Hepatocyte (in vitro differentiated cells): Measurements from ENCODE around the gene IQGAP2. TPM values are rescaled to one million over a fixed set of nuclear protein-coding genes. Genes with fewer than 3 reads are reported as not detected.
A peak's percentile ranks its signal among the peaks of the same experiment; 100 is the strongest.

Experiments
- DNase-seq: peaks from one replicate; pipeline ENCODE4 v3.0.0-alpha.2; 2016; ENCODE audit warnings: low spot score
- H2AFZ ChIP-seq: fragments of 200-600 bp; sonication (generic); 2 replicates; pipeline ENCODE4 v1.6.0; 2016; ENCODE audit warnings: antibody characterized with exemption, mild to moderate bottlenecking
- H3K27ac ChIP-seq: fragments of 200-600 bp; sonication (generic); 2 replicates; pipeline ENCODE4 v1.5.1; 2016; ENCODE audit warnings: mild to moderate bottlenecking
- H3K27me3 ChIP-seq: fragments of 200-600 bp; sonication (generic); 2 replicates; pipeline ENCODE4 v1.6.1; 2016
- H3K36me3 ChIP-seq: fragments of 200-600 bp; sonication (generic); replicated peaks from 2 replicates; pipeline ENCODE4 v1.5.1; 2016; ENCODE audit warnings: low read depth; ENCODE audit not compliant: insufficient read depth
- H3K4me1 ChIP-seq: fragments of 200-600 bp; sonication (generic); 2 replicates; pipeline ENCODE4 v1.5.1; 2016; ENCODE audit warnings: mild to moderate bottlenecking, moderate library complexity; ENCODE audit not compliant: insufficient read depth
- H3K4me2 ChIP-seq: fragments of 200-600 bp; sonication (generic); 2 replicates; pipeline ENCODE4 v1.6.0; 2016
- H3K4me3 ChIP-seq: fragments of 200-600 bp; sonication (generic); 2 replicates; pipeline ENCODE4 v1.5.1; 2016; ENCODE audit warnings: mild to moderate bottlenecking
- H3K79me2 ChIP-seq: fragments of 200-600 bp; sonication (generic); 2 replicates; pipeline ENCODE4 v1.6.0; 2017; ENCODE audit warnings: mild to moderate bottlenecking
- H3K9me2 ChIP-seq: fragments of 200-600 bp; sonication (generic); replicated peaks from 2 replicates; pipeline ENCODE4 v1.6.0; 2017; ENCODE audit warnings: mild to moderate bottlenecking; ENCODE audit not compliant: insufficient read depth
- H3K9me3 ChIP-seq: fragments of 200-600 bp; sonication (generic); 2 replicates; pipeline ENCODE4 v1.5.1; 2016; ENCODE audit warnings: low read depth, mild to moderate bottlenecking
- H4K20me1 ChIP-seq: fragments of 200-600 bp; sonication (generic); 2 replicates; pipeline ENCODE4 v1.6.0; 2016; ENCODE audit warnings: mild to moderate bottlenecking; ENCODE audit not compliant: insufficient read depth, poor library complexity, severe bottlenecking
- EZH2 ChIP-seq: fragments of 200-600 bp; sonication (generic); IDR thresholded peaks from 2 replicates; pipeline ENCODE4 v1.6.1; 2016; ENCODE audit warnings: antibody characterized with exemption, mild to moderate bottlenecking, borderline replicate concordance
- EZH2phosphoT487 ChIP-seq: fragments of 200-600 bp; sonication (generic); IDR thresholded peaks from one replicate; pipeline ENCODE4 v1.6.1; 2018; ENCODE audit warnings: antibody characterized with exemption, mild to moderate bottlenecking, low read depth, moderate library complexity; ENCODE audit not compliant: unreplicated experiment, severe bottlenecking
- WGBS: methylation state at CpG from one replicate; pipeline ENCODE4 v1.1.6; 2016; ENCODE audit warnings: low lambda C conversion rate; ENCODE audit errors: missing lambda C conversion rate; 5-methylcytosine and 5-hydroxymethylcytosine counted together
- polyA plus RNA-seq: library from polyadenylated mRNA; unstranded; fragments of >200 nt; fragmentation: Nextera tagmentation; extraction: Ambion mirVana; gene quantifications from 2 replicates; pipeline ENCODE4 v1.2.1, GENCODE V29; 2016
- total RNA-seq: library from RNA; depleted of rRNA; stranded (reverse); fragments of >200 nt; gene quantifications from 2 replicates; pipeline ENCODE4 v1.2.3, GENCODE V29; 2014
- TF ChIP-seq, protein P1 (sequence below): fragments of 200-600 bp; sonication (generic); IDR thresholded peaks from 2 replicates; pipeline ENCODE4 v1.5.1; 2016; ENCODE audit warnings: antibody characterized with exemption, mild to moderate bottlenecking; ENCODE audit not compliant: poor library complexity

The IQGAP2 gene
- total and polyA plus RNA-seq, 2 experiments from 2014 or later = 37.2 to 78.9 TPM

DNA sequence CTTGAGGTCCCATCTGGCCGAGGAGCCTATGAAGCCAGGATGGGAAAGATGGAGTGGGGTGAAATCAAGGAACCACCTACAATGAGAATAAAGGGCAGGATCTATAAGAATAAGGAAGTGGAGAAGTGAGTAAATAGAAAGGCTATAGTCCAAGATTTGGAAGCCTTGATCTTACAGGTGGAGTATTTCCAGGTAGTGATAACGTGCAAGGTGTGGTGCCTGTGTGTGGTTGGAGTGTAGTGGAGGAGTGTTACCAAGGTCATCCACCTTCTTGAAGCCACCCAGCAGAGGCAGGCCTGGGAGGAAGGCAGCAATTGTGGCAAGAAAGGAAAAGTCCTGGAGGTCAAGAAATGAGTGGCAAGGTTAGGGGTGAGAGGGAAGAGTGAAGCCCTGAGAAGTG, 72.9 kb downstream of the IQGAP2 start:
- Histone ChIP-seq H3K27ac (peak overlapping the region; percentile 64), H4K20me1 (no peaks in the 10 kb centered on the region), H3K27me3 (no peaks in the 10 kb centered on the region), H3K79me2 (peaks cover 28% of the 10 kb centered on the region), H2AFZ (no peak overlapping the region), H3K9me2 (no peaks in the 10 kb centered on the region), H3K4me2 (no peak overlapping the region), H3K36me3 (no peaks in the 10 kb centered on the region), H3K4me3 (no peak overlapping the region), H3K9me3 (no peaks in the 10 kb centered on the region), H3K4me1 (peaks cover 37% of the 10 kb centered on the region)
- no peak for TF ChIP-seq EZH2phosphoT487
- TF ChIP-seq, protein P1, sequence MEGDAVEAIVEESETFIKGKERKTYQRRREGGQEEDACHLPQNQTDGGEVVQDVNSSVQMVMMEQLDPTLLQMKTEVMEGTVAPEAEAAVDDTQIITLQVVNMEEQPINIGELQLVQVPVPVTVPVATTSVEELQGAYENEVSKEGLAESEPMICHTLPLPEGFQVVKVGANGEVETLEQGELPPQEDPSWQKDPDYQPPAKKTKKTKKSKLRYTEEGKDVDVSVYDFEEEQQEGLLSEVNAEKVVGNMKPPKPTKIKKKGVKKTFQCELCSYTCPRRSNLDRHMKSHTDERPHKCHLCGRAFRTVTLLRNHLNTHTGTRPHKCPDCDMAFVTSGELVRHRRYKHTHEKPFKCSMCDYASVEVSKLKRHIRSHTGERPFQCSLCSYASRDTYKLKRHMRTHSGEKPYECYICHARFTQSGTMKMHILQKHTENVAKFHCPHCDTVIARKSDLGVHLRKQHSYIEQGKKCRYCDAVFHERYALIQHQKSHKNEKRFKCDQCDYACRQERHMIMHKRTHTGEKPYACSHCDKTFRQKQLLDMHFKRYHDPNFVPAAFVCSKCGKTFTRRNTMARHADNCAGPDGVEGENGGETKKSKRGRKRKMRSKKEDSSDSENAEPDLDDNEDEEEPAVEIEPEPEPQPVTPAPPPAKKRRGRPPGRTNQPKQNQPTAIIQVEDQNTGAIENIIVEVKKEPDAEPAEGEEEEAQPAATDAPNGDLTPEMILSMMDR = no peak
- TF ChIP-seq EZH2 = no peak
- DNase-seq = peak; percentile 39
- 69% methylated on average over 2 of the region's 2 CpGs for WGBS

DNA sequence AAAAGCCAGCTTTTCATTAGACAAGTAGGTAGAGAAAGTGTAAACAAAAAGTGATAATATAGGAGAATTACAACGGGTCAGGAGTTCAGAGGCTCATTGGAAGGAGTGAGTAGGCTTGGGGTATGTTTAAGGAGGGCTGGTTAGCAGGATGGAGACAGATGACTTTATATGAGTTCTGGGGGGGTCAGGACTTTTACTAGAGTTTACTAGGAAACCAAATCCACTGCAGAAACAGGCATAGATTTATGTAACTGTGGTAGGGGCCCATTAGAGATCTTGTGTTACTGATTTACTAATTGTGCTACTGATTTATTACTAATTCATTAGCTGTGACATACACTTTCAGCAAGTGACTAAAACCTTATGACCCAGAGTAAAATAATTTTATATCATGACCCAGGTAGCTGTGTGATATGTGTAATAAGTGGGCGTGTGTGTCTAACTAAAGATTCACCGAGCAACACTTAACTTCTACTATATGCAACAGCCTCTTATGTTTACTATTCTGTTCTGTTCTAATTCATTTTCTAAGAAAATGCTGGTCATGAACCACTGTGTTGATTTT, 73.5 kb downstream of the IQGAP2 start:
- H3K27ac ChIP-seq = peak overlapping the region; percentile 64
- no peaks in the 10 kb centered on the region for H4K20me1 ChIP-seq
- no peaks in the 10 kb centered on the region for H3K9me2 ChIP-seq
- no peak for DNase-seq
- WGBS = 70% methylated on average over 3 of the region's 3 CpGs
- no peaks in the 10 kb centered on the region for H3K27me3 ChIP-seq
- no peak overlapping the region for H3K4me2 ChIP-seq
- no peak overlapping the region for H2AFZ ChIP-seq
- no peaks in the 10 kb centered on the region for H3K9me3 ChIP-seq
- H3K79me2 ChIP-seq = peaks cover 34% of the 10 kb centered on the region
- no peak overlapping the region for H3K4me3 ChIP-seq
- H3K36me3 ChIP-seq = no peaks in the 10 kb centered on the region
- no peak for TF ChIP-seq EZH2phosphoT487
- TF ChIP-seq EZH2 = no peak
- TF ChIP-seq, protein P1 = no peak
- peaks cover 32% of the 10 kb centered on the region for H3K4me1 ChIP-seq

DNA sequence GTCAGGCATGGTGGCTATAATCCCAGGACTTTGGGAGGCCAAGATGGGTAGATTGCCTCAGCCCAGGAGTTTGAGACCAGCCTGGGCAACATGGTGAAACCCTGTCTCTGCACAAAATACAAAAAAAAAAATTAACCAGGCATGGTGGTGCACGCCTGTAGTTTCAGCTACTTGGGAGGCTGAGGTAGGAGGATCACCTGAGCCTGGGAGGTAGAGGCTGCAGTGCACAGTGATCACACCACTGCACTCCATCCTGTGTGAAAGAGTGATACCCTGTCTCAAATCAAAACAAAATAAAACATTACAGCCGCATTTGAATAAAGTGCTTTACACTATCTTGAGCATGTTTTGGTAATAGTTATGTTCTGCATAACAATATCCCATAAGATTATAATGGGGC, 74.0 kb downstream of the IQGAP2 start:
- 100% methylated on average over 2 of the region's 2 CpGs for WGBS
- Histone ChIP-seq H3K4me2 (no peak overlapping the region), H3K79me2 (peaks cover 39% of the 10 kb centered on the region), H3K9me2 (no peaks in the 10 kb centered on the region), H3K4me1 (peaks cover 27% of the 10 kb centered on the region), H3K27me3 (no peaks in the 10 kb centered on the region), H3K27ac (peak overlapping the region; percentile 64), H3K9me3 (no peaks in the 10 kb centered on the region), H4K20me1 (no peaks in the 10 kb centered on the region), H2AFZ (no peak overlapping the region), H3K36me3 (no peaks in the 10 kb centered on the region), H3K4me3 (no peak overlapping the region)
- DNase-seq = no peak
- no peak for TF ChIP-seq EZH2
- TF ChIP-seq, protein P1 = no peak
- TF ChIP-seq EZH2phosphoT487 = no peak

DNA sequence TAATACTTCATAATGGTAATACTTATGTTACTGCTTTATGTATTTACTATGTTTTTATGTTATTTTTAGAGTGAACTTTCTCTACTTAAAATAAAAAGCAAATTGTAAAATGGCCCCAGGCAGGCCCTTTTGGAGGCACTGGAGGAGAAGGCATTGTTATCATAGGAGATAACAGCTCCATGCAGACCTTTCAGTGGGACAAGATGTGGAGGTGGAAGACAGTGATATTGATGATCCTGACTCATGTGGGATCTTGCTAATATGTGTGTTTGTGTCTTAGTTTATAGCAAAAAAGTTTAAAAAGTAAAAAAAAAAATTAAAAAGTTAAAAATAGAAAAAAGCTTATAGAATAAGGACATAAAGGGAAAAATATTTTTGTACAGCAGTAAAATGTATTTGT, 74.5 kb downstream of the IQGAP2 start:
- TF ChIP-seq EZH2phosphoT487 = no peak
- no peak for TF ChIP-seq EZH2
- TF ChIP-seq, protein P1 = no peak
- no peaks in the 10 kb centered on the region for H3K27me3 ChIP-seq
- DNase-seq = no peak
- peak overlapping the region; percentile 64 for H3K27ac ChIP-seq
- H4K20me1 ChIP-seq = no peaks in the 10 kb centered on the region
- peaks cover 27% of the 10 kb centered on the region for H3K4me1 ChIP-seq
- no peak overlapping the region for H3K4me2 ChIP-seq
- no peaks in the 10 kb centered on the region for H3K36me3 ChIP-seq
- no peak overlapping the region for H2AFZ ChIP-seq
- H3K4me3 ChIP-seq = no peak overlapping the region
- peaks cover 44% of the 10 kb centered on the region for H3K79me2 ChIP-seq
- H3K9me2 ChIP-seq = no peaks in the 10 kb centered on the region
- H3K9me3 ChIP-seq = no peaks in the 10 kb centered on the region
